HepG2 (cell line): Measurements from ENCODE around the gene BCKDHB.

Experiments
- FOXA1 ChIP-seq, 2 experiments: fragments of 450-650 bp in 1 of 2; sonication (generic) in 1 of 2; formaldehyde crosslinking in 1 of 2; IDR thresholded peaks; 2 replicates each; pipeline versions ENCODE4 v1.4.0 to v1.6.1; 2016 to 2020; ENCODE audit warnings: missing genetic modification reagents in 1 of 2
- POLR2A ChIP-seq, 2 experiments: IDR thresholded peaks; 2 replicates each; pipeline ENCODE4 v1.6.1; 2011; ENCODE audit warnings: low read depth in 2 of 2, low read length in 2 of 2, mild to moderate bottlenecking in 1 of 2, moderate library complexity in 1 of 2; ENCODE audit not compliant: insufficient read depth in 1 of 2
- ZNF367 ChIP-seq: sonication (generic); formaldehyde crosslinking; IDR thresholded peaks from 2 replicates; pipeline ENCODE4 v1.4.0; 2020; ENCODE audit warnings: missing genetic modification reagents, borderline replicate concordance

GRCh38 chr6:80226151-80226550, 119.7 kb downstream of the BCKDHB start:
- no peak for TF ChIP-seq ZNF367 (CRISPR knock-in tag)
- no peak for TF ChIP-seq POLR2A (IDR thresholded peaks at IDR 0.05; ENCODE audit: insufficient read depth in 1 of 2, low read depth in 2 of 2, low read length in 2 of 2)
- no peak for TF ChIP-seq FOXA1 (IDR thresholded peaks at IDR 0.05)
- TF ChIP-seq FOXA1 (CRISPR knock-in tag; IDR thresholded peaks at IDR 0.05), result no peak
